Measurements from ENCODE around the gene GDAP2.
A peak's percentile ranks its signal among the peaks of the same experiment; 100 is the strongest.

The GDAP2 gene

DNA sequence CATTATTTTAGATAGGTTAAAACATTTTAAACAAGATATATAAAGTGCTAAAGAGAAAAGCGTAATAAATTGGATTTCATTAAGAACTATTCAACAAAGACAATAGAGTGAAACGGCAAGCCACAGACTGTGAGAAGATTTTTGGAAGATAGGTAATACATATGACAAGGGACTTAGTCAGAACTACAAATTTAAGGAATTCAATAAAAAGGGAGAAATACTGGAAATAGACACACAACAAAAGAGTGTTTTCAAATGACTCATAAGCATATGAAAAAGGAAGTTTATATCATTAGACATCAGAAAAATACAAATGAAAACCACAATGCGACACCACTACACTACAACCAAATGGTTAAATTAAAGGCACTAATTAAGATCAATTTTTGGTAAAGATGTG lies 90.5 kb downstream of the GDAP2 start:
- no peak for DNase-seq

DNA sequence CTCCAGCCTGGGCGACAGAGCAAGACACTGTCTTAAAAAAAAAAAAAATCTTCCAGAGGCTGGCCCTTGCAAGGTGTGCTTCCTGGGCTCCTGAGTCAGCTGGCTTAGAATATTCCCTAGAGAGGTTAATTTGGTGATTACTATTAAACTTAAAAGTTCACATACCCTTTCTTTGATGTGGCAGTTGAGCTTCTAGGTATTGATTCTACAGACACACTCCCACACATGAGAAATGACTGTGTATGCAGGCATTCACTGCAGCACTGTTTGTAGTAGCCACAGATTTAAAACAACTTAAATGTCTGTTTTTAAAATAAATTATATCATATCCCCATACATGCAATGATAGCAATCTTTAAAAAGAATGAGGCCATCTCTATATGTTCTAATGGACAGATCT lies 93.4 kb downstream of the GDAP2 start:
- DNase-seq: no peak

DNA sequence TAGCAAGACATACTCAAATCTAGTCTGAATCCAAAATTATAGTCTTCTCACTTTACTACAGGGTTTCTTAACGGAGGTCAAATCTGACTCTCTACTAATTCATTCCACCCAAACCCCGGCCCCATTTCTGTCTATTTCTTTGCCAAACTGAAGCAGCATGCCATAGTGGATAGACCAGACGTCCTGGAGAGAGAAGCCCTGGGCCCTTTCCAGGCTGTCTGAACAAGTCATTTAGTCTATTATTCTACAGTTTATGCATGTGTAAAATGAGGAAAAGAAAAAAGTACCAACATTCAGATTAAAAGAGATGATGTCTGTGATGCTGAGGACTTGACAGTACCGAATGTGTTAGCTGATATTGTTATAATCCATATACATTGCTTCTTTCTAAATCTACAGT lies 95.0 kb downstream of the GDAP2 start:
- no peak for DNase-seq

DNA sequence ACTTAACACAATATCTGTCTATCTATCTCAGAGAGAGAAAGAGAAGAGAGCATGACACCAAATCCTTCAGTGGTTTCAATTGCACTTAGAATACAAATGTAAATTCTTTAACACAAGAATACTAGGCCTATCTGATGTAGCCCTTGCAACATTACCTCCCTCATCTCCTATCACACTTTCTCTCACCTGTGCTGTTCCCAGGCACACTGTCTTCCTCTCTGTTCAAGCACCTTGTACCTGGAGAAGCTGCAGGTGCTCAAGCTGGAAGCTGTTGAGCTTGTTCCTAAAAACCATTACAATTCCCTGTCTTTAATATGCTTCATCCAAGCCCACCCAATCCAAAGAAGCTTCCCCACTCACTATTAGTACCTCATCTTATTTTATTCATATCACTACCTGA lies 97.0 kb downstream of the GDAP2 start:
- no peak for DNase-seq

DNA sequence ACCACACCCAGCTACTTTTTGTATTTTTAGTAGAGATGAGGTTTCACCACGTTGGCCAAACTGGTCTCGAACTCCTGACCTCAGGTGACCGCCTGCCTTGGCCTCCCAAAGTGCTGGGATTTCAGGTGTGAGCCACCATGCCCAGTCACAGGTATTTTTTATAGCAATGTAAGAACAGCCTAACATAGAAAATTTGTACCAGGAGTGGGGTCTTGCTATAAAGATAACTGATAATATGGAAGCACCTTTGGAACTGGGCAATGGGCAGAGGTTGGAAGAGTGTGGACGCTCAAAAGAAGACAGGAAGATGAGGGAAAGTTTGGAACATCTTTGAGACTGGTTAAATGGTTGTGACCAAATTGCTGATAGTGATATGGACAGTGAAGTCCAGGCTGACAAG lies 99.2 kb downstream of the GDAP2 start:
- no peak for DNase-seq

DNA sequence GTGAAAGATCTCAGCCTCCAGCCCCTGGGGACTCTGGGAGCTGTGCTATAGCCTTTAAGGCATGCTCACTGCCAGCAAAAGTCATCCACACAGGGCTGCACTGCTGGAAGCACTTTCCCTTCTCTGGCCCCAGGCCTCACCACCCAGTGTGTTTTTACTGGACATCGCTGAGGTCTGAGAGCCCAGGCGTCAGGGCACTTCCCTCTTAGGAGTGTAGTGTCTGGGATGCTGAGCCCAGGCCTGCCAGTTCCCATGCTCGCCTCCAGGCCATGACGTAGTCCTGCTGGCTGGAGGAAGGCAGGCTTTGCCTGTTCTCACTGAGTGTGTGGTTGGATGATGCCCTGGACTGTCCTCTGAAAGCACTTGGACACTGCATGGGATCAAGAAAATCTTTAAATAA lies 101.2 kb downstream of the GDAP2 start:
- DNase-seq: no peak

DNA sequence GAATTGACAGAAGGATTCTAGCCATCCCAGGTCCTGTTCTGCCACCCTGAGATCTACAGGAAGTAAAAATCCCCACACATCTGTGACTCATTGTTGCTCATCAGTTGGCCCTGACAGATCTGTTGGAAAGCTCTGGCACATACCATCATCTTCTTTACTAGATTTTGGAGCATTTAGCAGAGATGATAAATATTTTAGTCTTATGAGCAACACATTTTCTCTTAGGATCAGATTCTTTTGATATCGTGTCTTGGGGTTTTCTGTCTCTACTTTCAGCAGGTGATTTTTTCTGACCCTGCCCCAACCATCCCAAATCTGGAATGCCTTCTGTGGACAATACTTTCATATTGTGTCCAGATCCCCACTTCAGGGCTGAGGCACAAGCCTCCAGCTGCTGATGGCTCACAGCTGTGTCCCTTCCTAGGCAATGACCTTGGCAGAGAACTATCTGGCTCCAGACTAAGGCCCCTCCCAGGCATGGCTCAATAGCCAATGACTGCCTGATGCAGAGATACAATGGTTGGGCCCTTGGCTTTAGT lies 102.8 kb downstream of the GDAP2 start:
- DNase-seq: peak; percentile 37

DNA sequence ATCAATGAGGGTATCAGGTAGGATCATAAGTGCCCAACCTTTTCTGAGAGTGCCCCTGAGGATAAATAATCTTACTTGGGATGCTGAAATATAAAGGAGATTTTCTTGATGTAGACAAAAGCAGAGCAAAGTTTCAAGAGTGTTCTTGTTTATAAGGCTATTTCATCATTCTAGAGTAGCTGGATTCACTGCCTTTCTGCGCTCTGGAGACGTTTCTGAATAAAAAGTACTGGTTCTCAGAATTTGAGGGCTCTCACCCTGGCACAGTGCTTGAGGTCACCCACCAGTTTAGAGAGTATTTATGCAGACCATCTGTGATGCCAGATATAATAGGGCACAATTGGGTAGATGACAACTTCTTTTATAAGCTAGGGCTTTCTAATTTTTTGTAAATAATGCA lies 103.3 kb downstream of the GDAP2 start:
- no peak for DNase-seq

DNA sequence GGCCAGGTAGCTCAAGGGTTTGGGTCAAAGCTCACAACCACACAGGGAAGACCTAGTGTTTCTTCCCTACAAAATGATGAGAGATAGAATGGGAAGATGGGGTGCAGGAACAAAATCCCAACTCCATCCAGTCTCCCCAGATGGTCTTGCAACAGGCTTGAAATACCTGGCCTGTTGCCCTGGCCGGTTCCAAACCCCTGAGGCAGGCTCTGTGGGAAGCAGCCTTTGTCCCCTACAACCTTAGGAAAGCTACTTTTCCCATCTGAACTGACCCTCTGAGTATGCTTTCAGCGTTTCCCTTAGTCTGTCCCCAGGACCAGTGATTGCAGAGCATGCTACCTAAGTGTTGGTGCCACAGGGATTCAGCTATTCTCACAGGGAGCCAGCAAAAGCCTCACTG lies 104.0 kb downstream of the GDAP2 start:
- no peak for DNase-seq

DNA sequence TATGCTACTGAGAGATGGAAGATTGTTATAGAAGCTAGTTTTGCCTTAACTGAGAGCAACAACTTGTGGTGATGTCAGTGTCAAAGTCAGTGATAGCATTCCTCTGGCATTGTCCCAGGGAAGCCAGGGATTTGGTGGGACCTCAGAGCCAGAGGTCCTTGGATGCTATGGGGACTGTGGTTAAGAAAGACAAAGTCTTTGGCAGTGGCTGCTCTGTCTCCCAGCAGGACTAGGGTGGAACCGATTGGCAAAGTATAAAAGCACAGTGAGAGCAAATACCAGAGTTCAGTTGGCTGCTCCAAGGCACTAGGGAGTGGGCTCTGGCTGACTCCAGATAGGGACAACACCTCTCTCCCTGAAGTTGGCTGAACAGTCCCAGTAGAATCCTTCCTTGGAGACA lies 104.8 kb downstream of the GDAP2 start:
- DNase-seq: no peak

DNA sequence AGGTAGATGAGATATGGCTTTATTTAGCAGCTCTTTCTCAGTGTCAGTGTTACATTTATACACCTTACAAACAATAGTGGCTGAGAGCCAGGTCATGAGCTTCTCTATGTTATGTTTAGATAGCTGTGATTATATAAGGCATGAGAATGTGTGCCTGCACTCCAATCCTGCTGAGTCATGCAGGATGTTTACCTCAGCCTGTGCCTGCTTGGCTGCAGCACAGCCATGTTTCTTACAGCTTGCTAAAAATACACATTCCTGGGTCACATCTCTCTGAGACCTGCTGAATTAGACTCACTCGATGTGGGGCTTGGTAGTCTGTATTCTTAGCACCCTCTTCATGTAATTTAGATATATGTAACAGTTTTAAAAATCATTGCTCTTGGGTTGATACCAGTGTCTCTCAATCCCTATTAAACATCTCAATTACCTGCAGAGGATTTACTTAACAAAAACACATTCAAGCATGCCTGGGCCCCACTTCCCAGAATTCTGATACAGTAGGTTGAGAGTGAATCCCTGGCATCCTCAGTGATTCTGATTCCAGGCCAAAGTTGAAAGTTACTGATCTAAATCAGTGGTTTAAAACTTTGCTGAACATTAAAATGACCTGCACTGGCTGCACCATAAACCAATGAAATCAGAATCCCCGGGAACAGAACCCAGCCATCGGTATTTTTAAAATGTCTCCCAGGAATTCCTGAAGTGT lies 107.5 kb downstream of the GDAP2 start:
- peak; percentile 71 for DNase-seq

DNA sequence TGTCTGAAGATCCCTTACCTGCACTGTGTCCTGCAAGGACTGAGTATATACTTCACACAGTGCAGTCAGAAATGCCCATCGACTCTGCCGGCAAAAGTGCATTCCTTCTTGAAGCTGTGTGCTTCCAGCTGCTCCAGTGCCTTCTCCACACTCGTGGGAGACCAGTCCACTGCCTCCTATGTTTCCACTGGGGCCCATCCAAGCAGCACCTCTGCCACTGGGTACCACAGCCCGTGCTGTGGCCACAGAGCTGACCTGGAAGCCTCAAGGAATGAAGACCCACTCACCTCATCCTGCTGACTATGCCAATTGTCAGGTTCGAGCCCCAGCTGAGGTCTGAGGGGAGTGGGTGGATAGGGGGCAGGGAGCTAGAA lies 108.1 kb downstream of the GDAP2 start:
- DNase-seq: no peak

DNA sequence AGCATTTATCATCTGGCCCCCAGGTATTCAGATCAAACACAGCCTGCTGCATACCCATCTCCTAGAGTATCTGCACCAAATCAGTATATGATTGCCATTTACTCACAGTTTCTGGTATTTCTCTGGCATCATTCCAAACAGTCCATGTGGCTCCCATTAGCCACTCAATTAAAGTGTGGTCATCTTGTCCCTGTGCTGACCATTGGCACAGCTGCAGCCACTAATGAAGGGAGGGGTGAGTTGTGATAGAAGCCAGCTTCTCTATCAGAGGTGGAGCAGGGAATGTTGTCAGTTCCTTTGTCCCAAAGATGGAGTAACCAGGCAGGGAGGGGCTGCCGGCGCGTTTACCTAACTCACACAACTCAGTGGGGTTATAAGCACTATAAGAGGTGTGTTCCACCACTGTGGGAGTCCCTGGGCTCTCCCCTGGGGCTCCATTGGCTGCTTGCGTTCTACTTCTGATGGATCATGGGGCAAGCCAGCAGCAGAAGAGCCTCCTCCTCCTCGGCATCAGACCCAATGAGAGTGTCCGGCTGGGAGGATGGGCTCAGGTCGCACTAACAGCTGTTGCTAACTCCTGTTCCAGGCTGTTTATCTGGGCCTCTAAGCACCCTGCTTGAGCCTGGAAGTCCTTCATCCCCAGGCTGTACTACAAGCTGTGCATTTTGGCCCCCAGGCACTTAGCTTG lies 108.6 kb downstream of the GDAP2 start:
- no peak for DNase-seq

DNA sequence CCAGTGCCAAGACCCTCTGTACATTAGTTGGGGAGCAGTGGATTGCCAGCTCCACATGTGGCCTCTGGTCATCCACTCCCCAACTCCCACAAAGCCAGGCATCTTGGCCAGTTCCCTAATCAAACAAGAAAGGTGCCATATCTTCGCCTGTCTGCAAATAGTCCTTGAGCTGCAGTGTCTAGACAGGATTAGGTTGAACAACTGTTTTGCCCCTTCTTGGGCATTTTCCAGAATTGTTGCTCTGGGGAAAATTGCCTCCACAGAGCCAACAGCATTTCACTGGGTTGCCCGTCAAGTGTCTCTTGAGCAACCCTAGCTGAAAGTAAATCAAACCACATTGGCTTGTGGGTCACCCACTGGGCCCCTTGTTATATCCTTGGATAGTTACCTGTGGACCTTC lies 109.3 kb downstream of the GDAP2 start:
- no peak for DNase-seq

DNA sequence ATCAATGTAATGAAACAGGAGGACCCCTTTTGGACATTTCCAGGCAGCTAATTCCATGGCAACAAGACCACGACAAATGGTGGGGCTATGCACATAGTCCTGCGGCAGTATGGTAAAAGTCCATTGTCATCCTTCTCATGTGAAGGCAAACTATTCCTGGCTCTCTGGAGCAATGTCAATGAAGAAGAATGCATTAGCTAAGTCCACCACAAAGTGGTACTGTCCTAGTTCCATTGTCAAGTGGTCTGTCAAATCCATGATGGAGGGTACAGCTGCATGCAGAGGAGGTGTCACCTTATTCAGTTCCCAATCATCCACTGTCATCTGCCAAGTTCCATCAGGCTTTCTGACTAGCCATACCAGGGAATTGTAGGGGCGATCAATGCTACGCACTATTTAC lies 110.1 kb downstream of the GDAP2 start:
- DNase-seq: no peak

DNA sequence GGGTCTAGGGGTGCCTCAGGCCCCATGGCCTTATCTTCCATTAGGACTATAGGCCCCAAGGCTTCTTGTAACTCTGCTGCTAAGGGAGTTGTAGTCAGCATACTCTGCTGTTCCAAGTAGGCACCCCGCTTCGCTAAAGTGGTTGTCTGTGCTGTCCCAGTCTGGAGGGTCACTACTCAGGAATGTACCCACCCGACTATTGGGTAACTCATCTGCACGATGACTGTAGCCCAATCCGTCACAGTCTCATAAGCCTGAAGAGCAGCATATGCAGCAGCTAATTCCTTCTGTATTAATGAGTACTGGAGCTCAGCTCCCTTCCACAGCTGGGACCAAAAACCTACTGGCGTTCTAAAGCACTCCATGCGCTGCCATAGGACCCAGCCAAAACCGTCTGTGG lies 111.0 kb downstream of the GDAP2 start:
- no peak for DNase-seq

DNA sequence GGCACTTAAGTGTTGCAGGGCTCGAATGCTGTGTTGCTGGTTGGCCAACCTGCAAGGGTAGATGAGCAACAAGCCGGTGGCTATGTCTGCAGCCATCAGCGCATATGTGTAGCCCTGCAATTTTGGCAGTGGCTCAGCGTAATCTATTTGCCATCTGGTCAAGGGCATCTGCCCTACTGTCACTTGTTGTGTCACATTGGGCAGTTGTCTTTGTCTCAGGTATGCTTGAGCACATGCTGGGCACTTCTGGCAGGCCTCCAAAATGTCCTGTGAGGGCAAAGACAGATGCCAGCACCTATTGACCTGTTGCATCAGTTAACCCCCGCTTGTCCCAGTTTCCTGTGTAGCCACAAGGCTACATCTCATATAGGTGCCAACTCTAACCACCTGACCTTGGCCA lies 111.8 kb downstream of the GDAP2 start:
- DNase-seq: no peak

DNA sequence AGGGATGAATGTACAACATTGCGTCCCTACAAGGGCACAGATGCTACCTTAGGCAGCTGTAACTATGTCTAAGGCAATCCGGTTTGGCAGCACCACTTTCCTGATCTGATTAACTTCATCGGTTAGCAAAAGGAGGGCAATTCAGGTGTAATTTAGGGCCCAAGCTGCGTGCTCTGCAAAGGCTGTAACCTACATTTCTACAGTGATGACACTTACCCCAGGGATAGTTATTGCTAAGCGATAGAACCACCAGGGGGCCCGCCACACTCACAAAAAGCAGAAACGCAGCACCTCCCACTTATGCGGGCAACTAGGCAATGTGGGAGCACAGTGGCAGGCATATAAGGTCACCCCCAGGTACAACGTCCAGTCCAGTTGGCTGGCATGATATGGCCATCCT lies 113.5 kb downstream of the GDAP2 start:
- DNase-seq: no peak

DNA sequence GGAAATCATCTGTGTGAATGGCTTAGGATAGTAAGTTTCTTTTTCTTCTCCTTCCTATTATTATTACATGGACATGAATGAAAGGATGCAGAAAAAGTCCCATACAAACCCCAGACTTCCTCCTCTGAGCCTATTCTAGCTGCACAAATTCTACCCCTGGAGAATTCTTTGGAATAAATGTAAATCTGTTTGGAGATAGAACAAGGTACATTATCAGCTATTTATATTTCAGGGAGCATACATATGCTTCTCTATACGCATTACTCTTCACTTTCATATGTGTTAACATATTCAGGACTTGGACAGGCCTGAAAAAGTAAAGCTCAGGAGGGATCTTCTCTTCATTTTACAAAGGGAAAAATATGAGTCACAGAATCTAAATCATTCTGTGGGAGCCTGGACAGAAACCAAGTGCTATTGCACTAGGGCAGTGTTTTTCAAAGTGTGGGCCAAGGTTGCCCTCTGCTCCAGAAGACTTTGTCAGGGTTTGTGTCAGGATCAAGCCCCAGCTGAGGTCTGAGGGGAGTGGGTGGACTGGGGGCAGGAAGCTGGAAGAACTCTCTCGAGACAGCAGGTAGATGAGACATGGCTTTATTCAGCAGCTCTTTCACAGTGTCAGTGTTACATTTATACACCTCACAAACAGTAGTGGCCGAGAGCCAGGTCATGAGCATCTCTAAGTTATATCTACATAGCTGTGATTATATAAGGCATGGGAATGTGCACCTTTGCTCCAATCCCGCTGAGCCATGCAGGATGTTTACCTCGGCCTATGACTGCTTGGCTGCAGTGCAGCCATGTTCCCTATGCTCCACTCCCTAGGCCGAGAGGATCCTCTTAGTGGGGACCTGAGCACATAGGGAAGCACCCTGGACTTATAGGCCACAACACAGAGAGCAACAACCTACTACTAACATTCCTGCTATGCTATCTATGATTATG lies 114.3 kb downstream of the GDAP2 start:
- DNase-seq: no peak

All from DMS53 (cell line).